Measurements from ENCODE around the gene BEND2.

DNA sequence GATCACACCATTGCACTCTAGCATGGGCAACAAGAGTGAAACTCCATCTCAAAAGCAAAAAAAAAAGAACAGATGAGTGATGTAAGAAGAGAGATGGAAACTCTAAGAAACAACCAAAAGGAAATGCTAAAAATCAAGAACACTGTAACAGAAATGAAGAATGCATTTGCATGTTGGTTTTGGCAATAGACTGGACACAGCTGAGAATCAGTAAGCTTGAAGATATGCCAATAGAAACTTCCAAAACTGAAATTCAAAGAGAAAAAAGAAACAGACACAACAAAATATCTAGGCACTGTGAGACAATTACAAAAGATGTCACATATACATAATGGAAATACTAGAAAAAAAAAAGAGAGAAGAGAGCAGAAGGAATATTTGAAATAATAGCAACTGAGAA, 93.7 kb downstream of the BEND2 start:
- TF ChIP-seq EZH2 (IDR thresholded peaks at IDR 0.05; ENCODE audit: low read length) (no peak), CTCF (optimal IDR thresholded peaks at IDR 0.05 in 1 of 3, IDR thresholded peaks at IDR 0.05 in 1 of 3, conservative IDR thresholded peaks at IDR 0.05 in 1 of 3; ENCODE audit: extremely low read depth in 1 of 3, insufficient read depth in 2 of 3, low read length in 3 of 3) (no peak)
